ENCODE data around the gene SLC25A15. TPM values are rescaled to one million over a fixed set of nuclear protein-coding genes. Genes with fewer than 3 reads are reported as not detected.

Gene SLC25A15
- total and polyA plus RNA-seq, 2 donors (not counting 1 experiment from before 2014, with no cell fraction given), result 2.4 to 3.8 TPM

GRCh38 chr13:40762849-40763248 lies 26.6 kb upstream of the SLC25A15 start:
- POLR2A ChIA-PET, result no interaction called here
- CTCF ChIA-PET, result no interaction called here
- Histone ChIP-seq H4K20me1 (ENCODE audit: control insufficient read depth, insufficient read depth, low read length, poor library complexity, severe bottlenecking) (peaks cover 5% of the 10 kb centered on the region), H3K9ac (ENCODE audit: low read length) (no peak overlapping the region), H3K27me3 (replicated peaks in 1 of 4; ENCODE audit: control extremely low read depth in 1 of 4, control insufficient read depth in 3 of 4, insufficient read depth in 4 of 4, low read length in 3 of 4) (no peaks in the 10 kb centered on the region), H3K79me2 (ENCODE audit: control insufficient read depth, insufficient read depth, low read length) (peaks cover 12% of the 10 kb centered on the region), H3K4me2 (replicated peaks; ENCODE audit: low read depth, low read length, poor library complexity, severe bottlenecking) (no peak overlapping the region), H3K4me1 (ENCODE audit: control insufficient read depth in 2 of 2, insufficient read depth in 2 of 2, low read length in 2 of 2) (no peaks in the 10 kb centered on the region), H3K4me3 (ENCODE audit: control extremely low read depth in 1 of 5, extremely low read depth in 1 of 5, insufficient read depth in 1 of 5, low read depth in 2 of 5, low read length in 4 of 5) (no peak overlapping the region), H3K27ac (ENCODE audit: low read length in 2 of 2) (no peak overlapping the region), H2AFZ (ENCODE audit: insufficient read depth, low read depth, low read length, poor library complexity, severe bottlenecking) (no peak overlapping the region), H3K36me3 (replicated peaks in 1 of 2; ENCODE audit: control extremely low read depth in 1 of 2, control insufficient read depth in 1 of 2, extremely low read depth in 1 of 2, insufficient read depth in 2 of 2, low read length in 1 of 2) (peaks cover 8 to 21% of the 10 kb centered on the region in 2 experiments), H3K9me3 (ENCODE audit: control extremely low read depth in 1 of 3, control insufficient read depth in 2 of 3, insufficient read depth in 1 of 3, low read length in 2 of 3) (no peaks in the 10 kb centered on the region)
- Mint-ChIP-seq H3K4me1 (peaks cover 5% of the 10 kb centered on the region), H3K4me3 (no peak overlapping the region), H3K9me3 (ENCODE audit: insufficient read depth) (no peaks in the 10 kb centered on the region), H3K27ac (no peak overlapping the region), H3K27me3 (no peaks in the 10 kb centered on the region)
- DNase-seq (no peak), ATAC-seq (ENCODE audit: low read depth) (no peak)
- TF ChIP-seq, protein P1, sequence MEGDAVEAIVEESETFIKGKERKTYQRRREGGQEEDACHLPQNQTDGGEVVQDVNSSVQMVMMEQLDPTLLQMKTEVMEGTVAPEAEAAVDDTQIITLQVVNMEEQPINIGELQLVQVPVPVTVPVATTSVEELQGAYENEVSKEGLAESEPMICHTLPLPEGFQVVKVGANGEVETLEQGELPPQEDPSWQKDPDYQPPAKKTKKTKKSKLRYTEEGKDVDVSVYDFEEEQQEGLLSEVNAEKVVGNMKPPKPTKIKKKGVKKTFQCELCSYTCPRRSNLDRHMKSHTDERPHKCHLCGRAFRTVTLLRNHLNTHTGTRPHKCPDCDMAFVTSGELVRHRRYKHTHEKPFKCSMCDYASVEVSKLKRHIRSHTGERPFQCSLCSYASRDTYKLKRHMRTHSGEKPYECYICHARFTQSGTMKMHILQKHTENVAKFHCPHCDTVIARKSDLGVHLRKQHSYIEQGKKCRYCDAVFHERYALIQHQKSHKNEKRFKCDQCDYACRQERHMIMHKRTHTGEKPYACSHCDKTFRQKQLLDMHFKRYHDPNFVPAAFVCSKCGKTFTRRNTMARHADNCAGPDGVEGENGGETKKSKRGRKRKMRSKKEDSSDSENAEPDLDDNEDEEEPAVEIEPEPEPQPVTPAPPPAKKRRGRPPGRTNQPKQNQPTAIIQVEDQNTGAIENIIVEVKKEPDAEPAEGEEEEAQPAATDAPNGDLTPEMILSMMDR (IDR thresholded peaks at IDR 0.05), result no peak
- TF ChIP-seq EZH2 (IDR thresholded peaks at IDR 0.05; ENCODE audit: borderline replicate concordance, insufficient read depth, low read depth, low read length, poor library complexity, severe bottlenecking), result no peak
- 100% methylated on average over 1 of the region's 1 CpG for WGBS (ENCODE audit: insufficient coverage)
- intact Hi-C loops (cut with micrococcal nuclease), result no loop called here

DNA sequence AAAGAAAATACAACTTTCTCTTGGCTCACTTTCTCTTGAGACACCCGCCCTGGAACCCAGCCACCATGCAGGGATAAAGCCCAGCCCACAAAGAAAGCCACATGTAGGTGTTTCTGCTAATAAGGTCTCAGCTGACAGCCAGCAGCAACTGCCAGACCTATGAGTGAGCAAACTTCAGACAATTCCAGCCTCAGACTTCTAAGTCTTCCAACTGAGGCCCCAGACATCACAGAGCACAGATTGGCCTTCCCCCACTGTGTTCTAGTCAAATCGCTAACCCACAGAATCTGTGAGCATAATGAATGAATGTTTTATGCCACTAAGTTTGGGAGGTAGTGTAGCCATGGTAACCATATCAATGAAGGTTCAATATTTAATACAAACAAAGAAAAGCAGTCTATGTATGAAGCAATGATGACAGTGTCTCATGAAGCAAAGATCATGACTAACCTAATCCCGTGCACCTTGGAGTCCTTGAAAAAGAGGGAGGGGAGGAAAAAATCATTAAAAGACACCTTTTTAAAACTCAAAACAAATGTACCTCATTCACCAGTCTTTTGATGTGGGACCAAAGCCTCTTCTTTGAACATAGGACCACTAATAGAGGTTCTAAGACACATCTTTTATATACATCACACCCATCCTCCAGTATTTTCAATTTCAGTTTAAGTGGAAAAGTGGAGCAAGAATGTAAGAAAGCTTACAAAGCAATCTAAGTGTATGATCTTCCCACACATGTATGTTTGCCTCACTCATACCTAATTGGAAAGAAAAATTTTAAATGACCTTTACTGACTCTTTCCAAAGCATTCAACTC lies 24.6 kb upstream of the SLC25A15 start:
- CTCF ChIA-PET, result interaction anchor here (0.6 to 4.3 kb wide), 4 partner anchors 10 to 892 kb away, joined by 3 to 14 read pairs (median 4); no protein-coding TSS in a partner anchor
- POLR2A ChIA-PET, result no interaction called here

More for the DNA sequence above, 24.6 kb upstream of the SLC25A15 start:
- no peak overlapping the region for H3K4me3 Mint-ChIP-seq
- no peak overlapping the region for H2AFZ ChIP-seq (ENCODE audit: insufficient read depth, low read depth, low read length, poor library complexity, severe bottlenecking)
- peaks cover 2 to 5% of the 10 kb centered on the region in 2 donors for H3K4me1 ChIP-seq (ENCODE audit: control insufficient read depth in 2 of 2, insufficient read depth in 2 of 2, low read length in 2 of 2)
- peaks cover 5% of the 10 kb centered on the region for H3K4me1 Mint-ChIP-seq
- H3K9ac ChIP-seq (ENCODE audit: low read length), result no peak overlapping the region
- no peaks in the 10 kb centered on the region for H3K27me3 Mint-ChIP-seq
- H3K27me3 ChIP-seq (replicated peaks in 1 of 4; ENCODE audit: control extremely low read depth in 1 of 4, control insufficient read depth in 3 of 4, insufficient read depth in 4 of 4, low read length in 3 of 4), result no peaks in the 10 kb centered on the region
- no peaks in the 10 kb centered on the region for H3K9me3 ChIP-seq (ENCODE audit: control extremely low read depth in 1 of 3, control insufficient read depth in 2 of 3, insufficient read depth in 1 of 3, low read length in 2 of 3)
- WGBS (ENCODE audit: insufficient coverage), result 86% methylated on average over 1 of the region's 3 CpGs
- no peak overlapping the region for H3K27ac Mint-ChIP-seq
- peaks cover 6 to 18% of the 10 kb centered on the region in 2 experiments for H3K36me3 ChIP-seq (replicated peaks in 1 of 2; ENCODE audit: control extremely low read depth in 1 of 2, control insufficient read depth in 1 of 2, extremely low read depth in 1 of 2, insufficient read depth in 2 of 2, low read length in 1 of 2)
- H3K79me2 ChIP-seq (ENCODE audit: control insufficient read depth, insufficient read depth, low read length), result peaks cover 13% of the 10 kb centered on the region
- intact Hi-C loops (cut with micrococcal nuclease), result no loop called here
- no peaks in the 10 kb centered on the region for H3K9me3 Mint-ChIP-seq (ENCODE audit: insufficient read depth)
- ATAC-seq (ENCODE audit: low read depth), result no peak
- TF ChIP-seq, protein P1 (IDR thresholded peaks at IDR 0.05), result no peak
- no peak for TF ChIP-seq EZH2 (IDR thresholded peaks at IDR 0.05; ENCODE audit: borderline replicate concordance, insufficient read depth, low read depth, low read length, poor library complexity, severe bottlenecking)
- H4K20me1 ChIP-seq (ENCODE audit: control insufficient read depth, insufficient read depth, low read length, poor library complexity, severe bottlenecking), result peaks cover 5% of the 10 kb centered on the region
- no peak overlapping the region for H3K4me2 ChIP-seq (replicated peaks; ENCODE audit: low read depth, low read length, poor library complexity, severe bottlenecking)
- no peak for DNase-seq
- H3K4me3 ChIP-seq (ENCODE audit: control extremely low read depth in 1 of 5, extremely low read depth in 1 of 5, insufficient read depth in 1 of 5, low read depth in 2 of 5, low read length in 4 of 5), result no peak overlapping the region
- no peak overlapping the region for H3K27ac ChIP-seq (ENCODE audit: low read length in 2 of 2)
